T47D (cell line): Measurements from ENCODE around the gene WARS2.
"Not testable (repeated sequence)": the region's sequence is repeated elsewhere in the genome, so short reads cannot be mapped to it uniquely, and the experiment has no call there.

Experiments
- DNase-seq, 2 experiments: peaks; one replicate each; pipeline versions ENCODE4 v3.0.0 to v3.0.0-alpha.2; 2011 to 2012; ENCODE audit warnings: low read depth in 1 of 2, low spot score in 1 of 2
- JUND ChIP-seq: IDR thresholded peaks from 2 replicates; pipeline ENCODE4 v1.6.1; 2012; ENCODE audit warnings: low read depth
- in situ Hi-C: cut with HindIII; loops from 2 replicates; pipeline ENCODE4 v1.10.0; 2016; ENCODE audit warnings: low sequenced_read_pairs, low pct_unique_long_range_greater_than_20kb

The WARS2 gene

DNA sequence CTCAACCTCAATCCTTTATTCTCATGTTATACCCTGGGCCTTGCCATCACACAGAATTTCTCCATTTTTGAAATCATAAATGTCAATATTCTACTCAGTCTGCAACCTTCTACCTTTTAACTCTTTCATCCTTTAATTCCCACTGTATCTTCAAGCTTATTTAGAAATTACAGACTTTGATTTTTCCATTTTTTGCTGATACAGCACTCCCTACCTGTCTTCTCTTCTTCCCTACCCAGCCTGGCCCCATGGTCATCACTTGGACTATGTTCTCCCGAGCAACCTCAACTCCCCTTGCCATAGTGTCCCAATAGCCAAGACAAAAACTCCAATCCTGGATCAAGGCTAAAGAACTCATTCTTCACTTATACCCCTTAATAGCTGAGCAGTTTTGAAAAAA lies 14.6 kb downstream of the WARS2 start:
- no peak for TF ChIP-seq JUND
- DNase-seq: no peak
- in situ Hi-C loops: no loop called here

- in situ Hi-C loops: no loop called here
- no peak for TF ChIP-seq JUND
Measured at GRCh38 chr1:119124764-119125163, 15.7 kb downstream of the WARS2 start.

GRCh38 chr1:119121872-119122271 lies 18.6 kb downstream of the WARS2 start:
- DNase-seq, in situ Hi-C loops: not testable (repeated sequence)

More at GRCh38 chr1:119124764-119125163, 15.7 kb downstream of the WARS2 start:
- DNase-seq: no peak

DNA sequence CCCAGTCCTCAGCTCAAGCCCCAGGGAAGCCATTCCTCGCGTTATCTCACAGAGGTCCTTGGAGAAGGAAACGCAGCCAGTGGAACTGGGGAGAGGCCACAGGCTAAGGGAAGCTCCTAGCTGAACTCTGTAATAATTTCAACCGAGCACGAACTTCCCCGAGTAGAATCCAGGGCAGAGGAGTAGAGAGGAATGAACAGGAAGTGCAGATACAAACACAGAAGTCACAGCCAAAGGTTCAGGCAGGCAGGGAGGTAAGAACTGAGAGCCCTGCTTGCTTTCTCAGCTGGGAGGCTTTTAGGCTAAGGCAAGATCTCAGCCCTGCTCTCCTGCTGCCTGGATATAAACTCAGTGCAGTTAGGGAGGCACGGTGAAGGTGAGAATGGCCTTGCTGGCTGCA lies 23.7 kb downstream of the WARS2 start:
- in situ Hi-C loops: no loop called here
- no peak for DNase-seq

DNA sequence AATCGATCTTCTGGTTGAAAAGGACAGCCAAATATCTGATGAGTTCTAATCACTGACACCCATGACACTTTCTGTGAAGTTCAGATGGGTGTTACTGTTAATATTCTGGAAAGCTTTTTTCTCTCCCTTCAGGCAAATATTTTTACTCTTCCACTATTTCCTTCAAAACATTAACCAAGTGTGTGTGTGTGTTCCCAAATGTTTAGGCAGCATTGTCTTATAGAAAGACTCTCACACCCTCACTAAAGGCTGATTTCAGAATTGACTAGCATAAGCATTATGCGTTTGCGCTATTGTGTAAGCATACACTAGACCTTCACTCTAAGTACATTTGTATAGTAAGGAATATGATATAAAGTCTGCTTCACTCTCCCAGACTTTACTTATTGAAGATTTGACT lies 24.7 kb downstream of the WARS2 start:
- in situ Hi-C loops: no loop called here

More for the DNA sequence above, 23.7 kb downstream of the WARS2 start:
- TF ChIP-seq JUND: no peak

DNA sequence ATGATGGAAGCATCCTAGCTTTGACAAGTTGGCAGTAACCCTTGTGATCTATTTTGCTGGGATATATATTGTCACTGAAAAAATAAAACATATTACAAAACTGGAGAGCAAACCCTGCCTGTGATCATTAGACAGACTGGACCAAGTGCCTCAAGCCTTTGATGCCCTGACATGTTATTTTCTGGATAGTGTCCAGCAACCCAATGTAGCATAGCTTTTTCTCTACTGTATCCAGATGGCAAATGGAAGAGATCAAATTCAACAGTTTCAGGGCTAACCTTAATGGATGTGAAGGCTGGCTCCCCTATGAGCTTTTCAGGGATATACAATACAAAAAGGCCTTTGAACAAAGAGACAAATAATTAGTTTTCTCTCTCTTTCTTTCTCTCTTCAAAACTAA lies 25.1 kb downstream of the WARS2 start:
- no peak for DNase-seq
- in situ Hi-C loops: no loop called here
- TF ChIP-seq JUND: no peak

More for the DNA sequence above, 24.7 kb downstream of the WARS2 start:
- DNase-seq: no peak
- no peak for TF ChIP-seq JUND

GRCh38 chr1:119114786-119115185 lies 25.7 kb downstream of the WARS2 start:
- in situ Hi-C loops: no loop called here
- DNase-seq: no peak
- no peak for TF ChIP-seq JUND

DNA sequence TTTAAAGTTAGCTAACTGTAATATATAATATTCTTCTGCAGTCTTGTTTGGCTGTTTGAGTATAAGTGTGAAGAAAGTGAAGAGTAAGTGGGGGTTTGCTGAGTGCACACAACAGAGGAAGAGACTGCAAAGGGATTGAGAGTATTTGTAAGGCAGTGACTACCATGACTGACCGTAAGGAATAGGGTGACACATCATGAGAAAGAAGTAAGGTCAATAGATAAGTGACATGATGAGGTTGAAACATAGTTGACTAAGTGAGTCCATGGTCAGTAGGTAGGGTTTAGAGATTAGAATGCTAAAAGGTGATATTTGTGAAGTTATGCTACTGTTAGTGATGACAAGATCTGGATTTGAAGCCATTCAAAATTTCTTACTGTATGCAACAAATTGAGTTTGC lies 27.7 kb downstream of the WARS2 start:
- no peak for DNase-seq
- in situ Hi-C loops: no loop called here

GRCh38 chr1:119112244-119112643 lies 28.2 kb downstream of the WARS2 start:
- in situ Hi-C loops: no loop called here
- no peak for TF ChIP-seq JUND
- no peak for DNase-seq

More for the DNA sequence above, 27.7 kb downstream of the WARS2 start:
- no peak for TF ChIP-seq JUND

- in situ Hi-C loops: no loop called here
- no peak for TF ChIP-seq JUND
Measured at GRCh38 chr1:119108988-119109387, 31.5 kb downstream of the WARS2 start.

GRCh38 chr1:119103764-119104163 lies 36.7 kb downstream of the WARS2 start:
- no peak for TF ChIP-seq JUND
- in situ Hi-C loops: no loop called here
- DNase-seq: no peak

More at GRCh38 chr1:119108988-119109387, 31.5 kb downstream of the WARS2 start:
- DNase-seq: no peak

DNA sequence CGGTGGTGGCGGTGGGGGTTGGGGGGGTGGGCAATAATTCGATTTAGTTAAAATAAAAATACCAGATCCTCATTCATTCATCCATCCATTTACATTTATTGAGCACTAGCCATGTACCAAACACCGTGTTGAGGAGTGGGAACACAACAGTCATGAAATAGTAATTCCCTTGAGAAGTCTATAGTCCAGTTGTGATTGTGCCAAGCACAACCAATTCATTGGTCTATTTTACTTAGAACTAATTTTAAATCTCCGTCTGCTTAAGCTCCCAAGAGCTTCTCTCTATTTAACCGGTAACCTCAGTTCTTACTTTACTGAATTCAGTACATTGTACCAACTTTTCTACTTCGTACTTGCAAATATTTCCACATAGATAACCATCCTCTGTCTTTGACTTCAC lies 38.4 kb downstream of the WARS2 start:
- in situ Hi-C loops: no loop called here
- no peak for DNase-seq
- no peak for TF ChIP-seq JUND

DNA sequence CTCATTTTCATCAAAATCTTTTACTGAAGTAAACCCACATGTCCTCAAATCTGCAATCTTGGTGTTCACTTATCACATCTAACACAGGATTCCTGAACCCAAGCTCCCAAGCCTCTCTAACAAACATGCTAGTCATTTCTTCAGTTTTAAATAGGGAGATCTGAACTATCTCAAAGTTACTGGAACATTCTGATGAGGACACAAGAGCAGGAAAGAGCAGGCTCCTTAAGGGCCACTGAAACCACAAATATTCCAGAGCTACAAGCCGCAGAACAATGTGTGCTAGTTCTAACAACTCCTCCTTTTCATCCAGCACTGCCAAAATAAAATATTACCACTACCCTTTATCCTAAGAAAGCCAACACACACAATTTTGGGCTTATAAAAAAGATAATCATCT lies 38.9 kb downstream of the WARS2 start:
- in situ Hi-C loops: no loop called here
- no peak for TF ChIP-seq JUND
- peak in 1 of 2 experiments; percentile 6 for DNase-seq

DNA sequence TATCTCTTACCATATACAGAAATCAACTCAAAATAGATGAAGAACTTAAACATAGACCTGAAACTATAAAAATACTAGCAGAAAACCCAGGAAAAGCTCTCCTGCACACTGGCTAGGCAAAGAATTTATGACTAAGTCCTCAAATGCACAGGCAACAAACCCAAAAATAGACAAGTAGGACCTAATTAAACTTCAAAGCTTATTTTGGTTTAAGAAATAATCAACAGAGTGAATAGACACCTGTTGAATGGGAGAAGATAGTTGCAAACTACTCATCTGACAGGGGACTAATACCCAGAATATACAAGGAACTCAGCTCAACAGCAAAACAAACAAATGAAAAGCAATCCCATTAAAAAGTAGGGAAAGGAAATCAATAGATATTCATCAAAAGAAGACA lies 40.7 kb downstream of the WARS2 start:
- in situ Hi-C loops: no loop called here
- no peak for TF ChIP-seq JUND
- DNase-seq: no peak
